ENCODE results near the gene CLIP3. TPM values are rescaled to one million over a fixed set of nuclear protein-coding genes. Genes with fewer than 3 reads are reported as not detected.

CLIP3 gene
- total and polyA plus RNA-seq, 2 of the 13 experiments (the other 11 are each of a cell fraction or from before 2014, with no cell fraction given): 0.15 to 1.2 TPM

- TF ChIP-seq RNF219 (CRISPR knock-in tag; IDR thresholded peaks at IDR 0.05): no peak
- 0 out of 2 replicates have a peak, but pooled peaks have one; percentile 57 for TF ChIP-seq POGK (CRISPR knock-in tag; conservative IDR thresholded peaks at IDR 0.05)
- no peak for TF ChIP-seq SCMH1 (CRISPR knock-in tag; IDR thresholded peaks at IDR 0.05; ENCODE audit: borderline replicate concordance)
- TF ChIP-seq ZNF672 (CRISPR knock-in tag; IDR thresholded peaks at IDR 0.05): no peak
- peak; percentile 53; the same call in 1 of the 2 replicates for TF ChIP-seq BRF2 (CRISPR knock-in tag; IDR thresholded peaks at IDR 0.05)
- peak; percentile 87 for TF ChIP-seq MAX (IDR thresholded peaks at IDR 0.05)
- TF ChIP-seq SNAPC5 (CRISPR knock-in tag; IDR thresholded peaks at IDR 0.05; ENCODE audit: borderline replicate concordance): no peak
- TF ChIP-seq ZBTB44 (CRISPR knock-in tag; IDR thresholded peaks at IDR 0.05): no peak
- peak; percentile 56; the same call in 1 of the 2 replicates for TF ChIP-seq KDM5A (IDR thresholded peaks at IDR 0.05; ENCODE audit: borderline replicate concordance, low read length)
- no peak for TF ChIP-seq RCOR2 (CRISPR knock-in tag; IDR thresholded peaks at IDR 0.05)
- no peak for TF ChIP-seq REL (CRISPR knock-in tag; conservative IDR thresholded peaks at IDR 0.05)
- no peak for TF ChIP-seq ISL2 (CRISPR knock-in tag; IDR thresholded peaks at IDR 0.05)
- TF ChIP-seq DMTF1 (CRISPR knock-in tag; IDR thresholded peaks at IDR 0.05): no peak
- TF ChIP-seq ZNF260 (CRISPR knock-in tag; IDR thresholded peaks at IDR 0.05; ENCODE audit: borderline replicate concordance, low read depth): no peak
- no peak for TF ChIP-seq LBX2 (CRISPR knock-in tag; IDR thresholded peaks at IDR 0.05; ENCODE audit: borderline replicate concordance)
- no peak for TF ChIP-seq MAZ (IDR thresholded peaks at IDR 0.05; ENCODE audit: borderline replicate concordance, low read depth, low read length)
- TF ChIP-seq MAZ (CRISPR knock-in tag; IDR thresholded peaks at IDR 0.05; ENCODE audit: low read depth): no peak; the same call in none of the 2 replicates
These were observed 18.4 kb downstream of the CLIP3 start, which contains the start of gene ALKBH6 (continued) for GRCh38 chr19:36014012-36014924.

Measured in HepG2 (cell line).